NCI-H1694 (cell line): Measurements from ENCODE around the gene RALGPS1.
"Not testable (repeated sequence)": the region's sequence is repeated elsewhere in the genome, so short reads cannot be mapped to it uniquely, and the experiment has no call there.

Source experiments
- DNase-seq: peaks from one replicate; lab custom pipeline; 2025; lab: John Stamatoyannopoulos, UW

The RALGPS1 gene

GRCh38 chr9:127137640-127138360 lies 223.2 kb downstream of the RALGPS1 start:
- DNase-seq, result no peak

GRCh38 chr9:127138444-127138843 lies 223.9 kb downstream of the RALGPS1 start:
- DNase-seq, result no peak

GRCh38 chr9:127139071-127139731 lies 224.6 kb downstream of the RALGPS1 start:
- no peak for DNase-seq

GRCh38 chr9:127139775-127140174 lies 225.2 kb downstream of the RALGPS1 start:
- DNase-seq, result no peak

GRCh38 chr9:127140181-127140580 lies 225.6 kb downstream of the RALGPS1 start:
- DNase-seq, result no peak

- DNase-seq, result no peak
Measured at GRCh38 chr9:127140842-127141675, 226.5 kb downstream of the RALGPS1 start.

- no peak for DNase-seq
Measured at GRCh38 chr9:127142291-127142690, 227.7 kb downstream of the RALGPS1 start.

GRCh38 chr9:127142931-127143464 lies 228.4 kb downstream of the RALGPS1 start:
- no peak for DNase-seq

GRCh38 chr9:127143920-127144465 lies 229.4 kb downstream of the RALGPS1 start:
- no peak for DNase-seq

GRCh38 chr9:127144670-127145445 lies 230.3 kb downstream of the RALGPS1 start:
- no peak for DNase-seq

GRCh38 chr9:127146841-127147240 lies 232.3 kb downstream of the RALGPS1 start:
- not testable (repeated sequence) for DNase-seq

- no peak for DNase-seq
Measured at GRCh38 chr9:127147251-127147650, 232.7 kb downstream of the RALGPS1 start.

- no peak for DNase-seq
Measured at GRCh38 chr9:127148014-127148413, 233.4 kb downstream of the RALGPS1 start.

- no peak for DNase-seq
Measured at GRCh38 chr9:127149010-127149409, 234.4 kb downstream of the RALGPS1 start.

GRCh38 chr9:127149463-127150390 lies 235.1 kb downstream of the RALGPS1 start:
- no peak for DNase-seq

- no peak for DNase-seq
Measured at GRCh38 chr9:127153501-127153900, 238.9 kb downstream of the RALGPS1 start.

GRCh38 chr9:127154003-127154389 lies 239.4 kb downstream of the RALGPS1 start:
- DNase-seq, result no peak

- DNase-seq, result no peak
Measured at GRCh38 chr9:127154390-127155191, 240.0 kb downstream of the RALGPS1 start.

GRCh38 chr9:127155314-127155960 lies 240.9 kb downstream of the RALGPS1 start:
- DNase-seq, result no peak
